GM18868 (cell line): ENCODE results near the gene UBL4A.

Experiments used
- ATAC-seq: cut with Tn5 transposase; IDR thresholded peaks from one replicate; pipeline ENCODE4 v1.9.1; 2021; ENCODE audit warnings: mild to moderate bottlenecking, moderate library complexity; ENCODE audit not compliant: unreplicated experiment

UBL4A gene

GRCh38 chrX:154440623-154441357 lies 45.6 kb downstream of the UBL4A start:
- ATAC-seq: no peak

- no peak for ATAC-seq
Observed at GRCh38 chrX:154439841-154440240, 46.6 kb downstream of the UBL4A start.

- ATAC-seq: no peak
Observed at GRCh38 chrX:154437971-154438893, 48.2 kb downstream of the UBL4A start.

DNA sequence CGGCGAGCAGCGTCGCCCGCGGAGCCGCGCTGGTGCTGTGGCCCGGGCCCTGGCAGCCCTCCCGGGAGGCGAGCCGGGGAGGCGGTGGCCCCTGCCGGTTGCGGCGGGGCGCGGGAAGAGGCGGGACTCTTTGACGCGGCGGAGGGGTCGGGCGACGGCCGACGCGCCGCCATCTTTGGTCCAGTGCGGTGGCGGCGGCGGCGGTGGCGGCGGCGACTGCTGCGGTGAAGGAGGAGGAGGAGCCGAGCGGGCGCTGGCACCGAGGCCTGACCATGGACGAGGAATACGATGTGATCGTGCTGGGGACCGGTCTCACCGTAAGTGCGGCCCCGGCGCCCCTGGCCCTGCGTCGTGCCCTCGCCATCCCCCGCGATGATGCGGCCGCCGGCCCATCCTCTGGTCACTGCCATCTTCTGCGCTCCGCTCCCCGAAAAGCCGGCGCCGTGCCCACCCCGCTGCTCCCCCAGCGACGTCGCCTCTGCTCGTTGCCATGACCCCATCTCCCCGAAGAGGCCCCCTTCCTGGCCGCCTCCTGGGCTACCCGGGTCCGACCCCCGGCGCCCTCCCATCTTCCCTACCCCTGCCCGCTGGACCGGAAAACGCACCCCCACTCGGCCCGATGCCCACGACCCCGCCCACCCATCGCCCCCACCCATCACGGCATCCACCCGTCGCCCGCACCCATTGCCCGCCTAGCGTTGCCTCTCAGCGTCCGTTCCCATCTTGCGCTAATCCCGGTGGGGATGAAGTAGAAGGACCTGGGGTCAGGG lies 49.2 kb downstream of the UBL4A start, which contains the start of gene GDI1:
Gene GDI1 (plus strand): TSS at position 172 of the 770 bp plus-strand sequence. CDS start 101 bp downstream, at position 273.
- ATAC-seq: peak; percentile 39

DNA sequence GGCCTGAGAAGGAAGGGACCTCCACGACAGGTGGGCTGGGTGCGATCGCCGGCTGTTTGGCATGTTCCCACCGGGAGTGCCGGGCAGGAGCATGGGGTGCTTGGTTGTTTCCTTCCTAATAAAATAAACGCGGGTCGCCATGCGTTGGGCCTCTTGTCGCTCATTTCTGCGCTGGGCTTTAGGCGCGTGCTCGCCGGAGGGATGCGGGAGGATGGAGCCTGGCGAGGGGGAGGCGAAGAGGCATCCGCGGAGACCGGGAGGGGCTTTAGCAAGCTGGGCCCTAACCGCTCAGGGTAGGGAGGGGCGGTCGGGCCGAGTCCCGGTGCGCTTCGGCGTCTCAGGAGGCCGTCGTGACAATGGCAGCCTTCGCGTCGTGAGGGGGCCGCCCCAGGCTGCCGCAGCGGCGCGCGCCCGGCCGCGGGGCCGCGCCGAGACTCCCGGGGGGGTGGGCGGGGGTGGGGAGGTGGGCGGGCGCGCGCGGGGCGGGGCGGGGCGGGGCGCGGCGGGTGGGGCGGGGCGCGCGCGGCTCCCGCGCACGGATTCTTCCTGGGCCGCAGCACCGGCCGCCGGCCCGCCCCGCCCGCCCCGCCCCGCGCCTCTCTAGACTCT lies 49.9 kb downstream of the UBL4A start:
- ATAC-seq: peak; percentile 30

DNA sequence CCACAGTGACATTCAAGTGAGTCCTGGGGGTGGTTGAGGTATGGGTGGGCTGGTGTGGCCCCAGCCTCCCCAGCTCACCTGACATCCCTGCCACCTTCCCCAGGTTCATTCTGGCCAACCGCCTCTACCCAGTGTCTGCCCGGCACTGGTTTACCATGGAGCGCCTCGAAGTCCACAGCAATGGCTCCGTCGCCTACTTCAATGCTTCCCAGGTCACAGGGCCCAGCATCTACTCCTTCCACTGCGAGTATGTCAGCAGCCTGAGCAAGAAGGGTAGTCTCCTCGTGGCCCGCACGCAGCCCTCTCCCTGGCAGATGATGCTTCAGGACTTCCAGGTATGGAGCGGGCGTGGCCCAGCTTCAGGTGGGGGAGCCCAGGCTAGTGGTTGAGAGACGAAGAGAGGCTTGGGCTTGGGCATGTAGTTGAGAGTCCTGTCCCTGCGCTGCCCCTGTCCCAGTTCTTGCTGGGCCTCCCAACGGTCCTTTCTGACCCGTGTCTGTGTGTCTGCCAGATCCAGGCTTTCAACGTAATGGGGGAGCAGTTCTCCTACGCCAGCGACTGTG lies 51.2 kb downstream of the UBL4A start:
- ATAC-seq: no peak

GRCh38 chrX:154434394-154435168 lies 51.8 kb downstream of the UBL4A start:
- no peak for ATAC-seq
